ENCODE data around the gene IDUA. TPM values are rescaled to one million over a fixed set of nuclear protein-coding genes. Genes with fewer than 3 reads are reported as not detected.
"Not testable (repeated sequence)": the region's sequence is repeated elsewhere in the genome, so short reads cannot be mapped to it uniquely, and the experiment has no call there.

The IDUA gene
- total and polyA plus RNA-seq, 10 of the 15 experiments (the other 5 are each of a cell fraction or from before 2014, with no cell fraction given): 0.05 to 7.6 (median 1.4) TPM; not detected in 1

DNA sequence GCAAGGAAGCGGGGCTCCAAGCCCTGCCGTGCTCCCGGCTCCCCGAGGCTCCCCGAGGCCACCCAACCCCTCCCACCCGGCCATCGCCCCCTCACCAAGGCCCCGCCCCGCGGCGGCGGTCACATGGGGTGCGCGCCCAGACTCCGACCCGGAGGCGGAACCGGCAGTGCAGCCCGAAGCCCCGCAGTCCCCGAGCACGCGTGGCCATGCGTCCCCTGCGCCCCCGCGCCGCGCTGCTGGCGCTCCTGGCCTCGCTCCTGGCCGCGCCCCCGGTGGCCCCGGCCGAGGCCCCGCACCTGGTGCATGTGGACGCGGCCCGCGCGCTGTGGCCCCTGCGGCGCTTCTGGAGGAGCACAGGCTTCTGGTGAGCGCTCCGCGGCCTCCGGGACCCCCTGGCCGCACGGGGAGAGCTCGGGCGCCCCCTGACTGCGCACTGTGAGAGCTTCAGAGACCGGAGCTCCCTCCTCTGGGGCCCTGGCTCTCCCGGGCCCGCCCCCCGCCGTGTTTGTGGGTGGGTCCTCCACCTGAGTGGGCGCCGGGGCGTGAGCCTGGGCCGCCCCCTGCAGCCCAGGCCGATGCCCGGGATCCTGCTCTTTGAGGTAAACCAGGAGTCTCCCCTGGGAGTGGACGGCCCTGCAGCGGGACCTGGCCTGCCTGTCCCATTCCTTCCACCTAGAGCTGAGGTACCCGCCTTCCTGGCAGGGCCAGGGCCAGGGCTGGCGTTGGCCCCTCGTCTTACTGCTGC, at the start of gene IDUA (continued):
- no peak for TF ChIP-seq ATF7 (IDR thresholded peaks at IDR 0.05; ENCODE audit: low read depth)

DNA sequence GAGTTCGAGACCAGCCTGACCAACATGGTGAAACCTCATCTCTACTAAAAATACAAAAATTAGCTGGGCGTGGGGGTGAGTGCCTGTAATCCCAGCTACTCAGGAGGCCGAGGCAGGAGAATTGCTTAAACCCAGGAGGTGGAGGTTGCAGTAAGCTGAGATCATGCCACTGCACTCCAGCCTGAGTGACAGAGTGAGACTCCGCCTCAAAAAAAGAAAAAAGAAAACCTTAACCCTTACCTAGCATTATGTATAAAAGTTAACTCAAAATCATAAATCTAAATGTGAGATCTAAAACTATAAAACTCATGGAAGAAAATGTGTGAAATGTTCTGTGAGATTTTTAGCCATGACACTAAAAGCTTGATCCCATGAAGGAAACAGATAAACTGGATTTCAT, 47.3 kb upstream of the IDUA start:
- H3K27me3 ChIP-seq (replicated peaks in 1 of 2; ENCODE audit: control insufficient read depth in 2 of 2, insufficient read depth in 2 of 2, low read length in 1 of 2); H3K9me3 ChIP-seq (replicated peaks; ENCODE audit: control insufficient read depth, insufficient read depth, low read length); BruUV-seq (replicated peaks); H3K9ac ChIP-seq (ENCODE audit: control insufficient read depth, insufficient read depth, low read length); H3K36me3 ChIP-seq (ENCODE audit: control insufficient read depth in 2 of 2, insufficient read depth in 2 of 2, low read length in 1 of 2); H3K79me2 ChIP-seq (ENCODE audit: control insufficient read depth, insufficient read depth, low read length); H4K20me1 ChIP-seq (ENCODE audit: control insufficient read depth, insufficient read depth); in situ Hi-C loops (cut with MboI); ATAC-seq; RAD21 ChIA-PET (ENCODE audit: unreplicated experiment); H2AFZ ChIP-seq (ENCODE audit: control insufficient read depth, low read depth, low read length); SMC1A ChIA-PET (ENCODE audit: uncharacterized antibody, unreplicated experiment); H3K27ac ChIP-seq (ENCODE audit: control insufficient read depth, insufficient read depth); FAIRE-seq; H3K4me3 ChIP-seq; H3K4me2 ChIP-seq (ENCODE audit: control insufficient read depth, insufficient read depth); DNase-seq (ENCODE audit: low read depth, low spot score): not testable (repeated sequence)
- TF ChIP-seq, protein P1, sequence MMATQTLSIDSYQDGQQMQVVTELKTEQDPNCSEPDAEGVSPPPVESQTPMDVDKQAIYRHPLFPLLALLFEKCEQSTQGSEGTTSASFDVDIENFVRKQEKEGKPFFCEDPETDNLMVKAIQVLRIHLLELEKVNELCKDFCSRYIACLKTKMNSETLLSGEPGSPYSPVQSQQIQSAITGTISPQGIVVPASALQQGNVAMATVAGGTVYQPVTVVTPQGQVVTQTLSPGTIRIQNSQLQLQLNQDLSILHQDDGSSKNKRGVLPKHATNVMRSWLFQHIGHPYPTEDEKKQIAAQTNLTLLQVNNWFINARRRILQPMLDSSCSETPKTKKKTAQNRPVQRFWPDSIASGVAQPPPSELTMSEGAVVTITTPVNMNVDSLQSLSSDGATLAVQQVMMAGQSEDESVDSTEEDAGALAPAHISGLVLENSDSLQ (IDR thresholded peaks at IDR 0.05): peak; percentile 25; the same call in 1 of the 2 replicates
- POLR2A ChIA-PET: interaction anchor here (0.5 to 1.4 kb wide), 2 partner anchors 9 to 323 kb away, joined by 4 read pairs; no protein-coding TSS in a partner anchor
- intact Hi-C loops (cut with micrococcal nuclease; ENCODE audit: unreplicated experiment): loop anchor here (5.0 to 10.0 kb wide), 2 partner anchors 33 to 265 kb away; partner anchors contain the start of genes ATP5ME, DGKQ and MYL5
- 69% methylated on average over 4 of the region's 4 CpGs for WGBS (ENCODE audit: insufficient coverage, insufficient replicate concordance, low lambda C conversion rate, missing lambda C conversion rate)
- CTCF ChIA-PET: interaction anchor here (1.4 kb wide), 1 partner anchor 48 kb away, joined by 4 read pairs; no protein-coding TSS in a partner anchor
- peaks cover 15% of the 10 kb centered on the region for H3K4me1 ChIP-seq (ENCODE audit: control insufficient read depth, insufficient read depth, low read length)

Data from GM12878 (cell line).